Gastroesophageal sphincter (tissue), 3 donors: ENCODE data around the gene DENR.
"Not testable (repeated sequence)": the region's sequence is repeated elsewhere in the genome, so short reads cannot be mapped to it uniquely, and the experiment has no call there.

Experiments
- CTCF ChIP-seq, 4 experiments: fragments of 200-600 bp in 2 of 4; fragments of 450-650 bp in 2 of 4; sonication (generic) in 1 of 4; IDR thresholded peaks; one replicate each; pipeline ENCODE4 v1.5.1; 2017 to 2019; ENCODE audit warnings: antibody characterized with exemption in 4 of 4, mild to moderate bottlenecking in 2 of 4, moderate library complexity in 2 of 4
- EP300 ChIP-seq: sonication (generic); formaldehyde crosslinking; IDR thresholded peaks from one replicate; pipeline ENCODE4 v1.6.1; 2017; ENCODE audit warnings: antibody characterized with exemption, mild to moderate bottlenecking
- POLR2A ChIP-seq, 2 donors: fragments of 450-650 bp; IDR thresholded peaks; one replicate each; pipeline ENCODE4 v1.6.1; 2017; ENCODE audit warnings: antibody characterized with exemption in 2 of 2, mild to moderate bottlenecking in 2 of 2, moderate library complexity in 1 of 2

- TF ChIP-seq CTCF (IDR thresholded peaks at IDR 0.05); POLR2A (IDR thresholded peaks at IDR 0.05); EP300: not testable (repeated sequence)
Observed at GRCh38 chr12:122804957-122805356, 52.3 kb downstream of the DENR start.
